ENCODE measurements around the gene GCN1.

GCN1 gene

DNA sequence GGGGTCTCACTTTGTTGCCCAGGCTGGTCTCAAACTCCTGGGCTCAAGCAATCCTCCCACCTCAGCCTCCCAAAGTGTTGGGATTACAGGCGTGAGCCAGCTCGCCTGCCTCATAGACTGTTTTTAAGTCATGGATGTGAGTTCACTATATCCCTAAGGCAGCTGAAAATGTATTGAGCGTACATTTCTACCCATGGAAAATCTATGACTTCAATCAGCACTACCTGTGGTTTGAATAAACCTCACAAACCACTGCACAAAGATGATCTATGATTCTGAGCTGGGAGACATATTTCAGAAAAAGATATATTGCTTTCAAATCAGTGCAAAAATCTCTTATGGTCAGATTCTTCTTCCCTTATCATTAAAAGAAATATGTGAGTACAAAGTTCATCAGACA lies 22.5 kb downstream of the GCN1 start:
- DNase-seq (ENCODE audit: low read depth in 1 of 2, low spot score in 1 of 2): no peak
- H3K27me3 ChIP-seq (ENCODE audit: insufficient read depth, poor library complexity, severe bottlenecking): no peaks in the 10 kb centered on the region
- no peak overlapping the region for H3K27ac ChIP-seq (replicated peaks)
- H3K4me3 ChIP-seq (replicated peaks; ENCODE audit: insufficient read depth, low read length): no peak overlapping the region
- TF ChIP-seq SPI1 (IDR thresholded peaks at IDR 0.05; ENCODE audit: borderline replicate concordance, low read depth) (no peak), POLR2AphosphoS5 (IDR thresholded peaks at IDR 0.05; ENCODE audit: low read depth) (no peak), GABPA (IDR thresholded peaks at IDR 0.05; ENCODE audit: low read depth) (no peak)
- TF ChIP-seq, protein P1, sequence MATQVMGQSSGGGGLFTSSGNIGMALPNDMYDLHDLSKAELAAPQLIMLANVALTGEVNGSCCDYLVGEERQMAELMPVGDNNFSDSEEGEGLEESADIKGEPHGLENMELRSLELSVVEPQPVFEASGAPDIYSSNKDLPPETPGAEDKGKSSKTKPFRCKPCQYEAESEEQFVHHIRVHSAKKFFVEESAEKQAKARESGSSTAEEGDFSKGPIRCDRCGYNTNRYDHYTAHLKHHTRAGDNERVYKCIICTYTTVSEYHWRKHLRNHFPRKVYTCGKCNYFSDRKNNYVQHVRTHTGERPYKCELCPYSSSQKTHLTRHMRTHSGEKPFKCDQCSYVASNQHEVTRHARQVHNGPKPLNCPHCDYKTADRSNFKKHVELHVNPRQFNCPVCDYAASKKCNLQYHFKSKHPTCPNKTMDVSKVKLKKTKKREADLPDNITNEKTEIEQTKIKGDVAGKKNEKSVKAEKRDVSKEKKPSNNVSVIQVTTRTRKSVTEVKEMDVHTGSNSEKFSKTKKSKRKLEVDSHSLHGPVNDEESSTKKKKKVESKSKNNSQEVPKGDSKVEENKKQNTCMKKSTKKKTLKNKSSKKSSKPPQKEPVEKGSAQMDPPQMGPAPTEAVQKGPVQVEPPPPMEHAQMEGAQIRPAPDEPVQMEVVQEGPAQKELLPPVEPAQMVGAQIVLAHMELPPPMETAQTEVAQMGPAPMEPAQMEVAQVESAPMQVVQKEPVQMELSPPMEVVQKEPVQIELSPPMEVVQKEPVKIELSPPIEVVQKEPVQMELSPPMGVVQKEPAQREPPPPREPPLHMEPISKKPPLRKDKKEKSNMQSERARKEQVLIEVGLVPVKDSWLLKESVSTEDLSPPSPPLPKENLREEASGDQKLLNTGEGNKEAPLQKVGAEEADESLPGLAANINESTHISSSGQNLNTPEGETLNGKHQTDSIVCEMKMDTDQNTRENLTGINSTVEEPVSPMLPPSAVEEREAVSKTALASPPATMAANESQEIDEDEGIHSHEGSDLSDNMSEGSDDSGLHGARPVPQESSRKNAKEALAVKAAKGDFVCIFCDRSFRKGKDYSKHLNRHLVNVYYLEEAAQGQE (IDR thresholded peaks at IDR 0.05; ENCODE audit: insufficient replicate concordance, low read depth): no peak
- TF ChIP-seq, protein P2, sequence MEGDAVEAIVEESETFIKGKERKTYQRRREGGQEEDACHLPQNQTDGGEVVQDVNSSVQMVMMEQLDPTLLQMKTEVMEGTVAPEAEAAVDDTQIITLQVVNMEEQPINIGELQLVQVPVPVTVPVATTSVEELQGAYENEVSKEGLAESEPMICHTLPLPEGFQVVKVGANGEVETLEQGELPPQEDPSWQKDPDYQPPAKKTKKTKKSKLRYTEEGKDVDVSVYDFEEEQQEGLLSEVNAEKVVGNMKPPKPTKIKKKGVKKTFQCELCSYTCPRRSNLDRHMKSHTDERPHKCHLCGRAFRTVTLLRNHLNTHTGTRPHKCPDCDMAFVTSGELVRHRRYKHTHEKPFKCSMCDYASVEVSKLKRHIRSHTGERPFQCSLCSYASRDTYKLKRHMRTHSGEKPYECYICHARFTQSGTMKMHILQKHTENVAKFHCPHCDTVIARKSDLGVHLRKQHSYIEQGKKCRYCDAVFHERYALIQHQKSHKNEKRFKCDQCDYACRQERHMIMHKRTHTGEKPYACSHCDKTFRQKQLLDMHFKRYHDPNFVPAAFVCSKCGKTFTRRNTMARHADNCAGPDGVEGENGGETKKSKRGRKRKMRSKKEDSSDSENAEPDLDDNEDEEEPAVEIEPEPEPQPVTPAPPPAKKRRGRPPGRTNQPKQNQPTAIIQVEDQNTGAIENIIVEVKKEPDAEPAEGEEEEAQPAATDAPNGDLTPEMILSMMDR (IDR thresholded peaks at IDR 0.05; ENCODE audit: insufficient read depth, low read length): no peak

DNA sequence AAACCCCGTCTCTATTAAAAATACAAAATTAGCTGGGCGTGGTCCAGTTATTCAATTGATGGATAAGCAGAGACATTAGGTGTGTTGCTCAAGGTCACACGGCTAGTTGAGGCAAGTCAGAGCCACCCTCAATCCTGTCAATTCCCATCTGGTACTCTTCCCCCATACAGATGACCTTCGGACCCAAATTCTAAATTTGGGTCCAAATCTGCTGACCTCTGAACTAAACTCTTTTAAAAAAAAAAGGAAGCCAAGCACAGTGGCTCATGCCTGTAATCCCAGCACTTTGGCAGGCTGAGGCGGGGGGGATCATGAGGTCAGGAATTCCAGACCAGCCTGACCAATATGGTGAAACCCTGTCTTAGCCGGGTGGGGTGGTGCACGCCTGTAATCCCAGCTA lies 23.9 kb downstream of the GCN1 start:
- DNase-seq (ENCODE audit: low read depth in 1 of 2, low spot score in 1 of 2): no peak
- no peak overlapping the region for H3K4me3 ChIP-seq (replicated peaks; ENCODE audit: insufficient read depth, low read length)
- no peaks in the 10 kb centered on the region for H3K27me3 ChIP-seq (ENCODE audit: insufficient read depth, poor library complexity, severe bottlenecking)
- no peak for TF ChIP-seq SPI1 (IDR thresholded peaks at IDR 0.05; ENCODE audit: borderline replicate concordance, low read depth)
- TF ChIP-seq, protein P2 (IDR thresholded peaks at IDR 0.05; ENCODE audit: insufficient read depth, low read length): no peak
- TF ChIP-seq POLR2AphosphoS5 (IDR thresholded peaks at IDR 0.05; ENCODE audit: low read depth): no peak
- TF ChIP-seq GABPA (IDR thresholded peaks at IDR 0.05; ENCODE audit: low read depth): no peak
- TF ChIP-seq, protein P1 (IDR thresholded peaks at IDR 0.05; ENCODE audit: insufficient replicate concordance, low read depth): no peak
- H3K27ac ChIP-seq (replicated peaks): no peak overlapping the region

- no peaks in the 10 kb centered on the region for H3K27me3 ChIP-seq (ENCODE audit: insufficient read depth, poor library complexity, severe bottlenecking)
- no peak overlapping the region for H3K27ac ChIP-seq (replicated peaks)
- H3K4me3 ChIP-seq (replicated peaks; ENCODE audit: insufficient read depth, low read length): no peak overlapping the region
- TF ChIP-seq, protein P1 (IDR thresholded peaks at IDR 0.05; ENCODE audit: insufficient replicate concordance, low read depth): no peak
- TF ChIP-seq, protein P2 (IDR thresholded peaks at IDR 0.05; ENCODE audit: insufficient read depth, low read length): no peak
- no peak for TF ChIP-seq GABPA (IDR thresholded peaks at IDR 0.05; ENCODE audit: low read depth)
- DNase-seq (ENCODE audit: low read depth in 1 of 2, low spot score in 1 of 2): no peak
Measured at GRCh38 chr12:120169946-120170345, 24.6 kb downstream of the GCN1 start.

Measured in HL-60 (cell line).